ENCODE data around the gene CHADL.

GRCh38 chr22:41230401-41230785 lies 10.3 kb downstream of the CHADL start:
- TF ChIP-seq POLR2A (IDR thresholded peaks at IDR 0.05; ENCODE audit: control extremely low read depth in 1 of 2, low read depth in 2 of 2, low read length in 2 of 2), result no peak
- TF ChIP-seq USF2 (IDR thresholded peaks at IDR 0.05; ENCODE audit: low read length), result no peak
- TF ChIP-seq TAF1 (IDR thresholded peaks at IDR 0.05; ENCODE audit: low read depth, low read length), result no peak
- TF ChIP-seq EZH2 (IDR thresholded peaks at IDR 0.05; ENCODE audit: low read depth, low read length, severe bottlenecking), result no peak
- TF ChIP-seq CTCF (IDR thresholded peaks at IDR 0.05; ENCODE audit: control extremely low read depth in 1 of 3, insufficient read depth in 1 of 3, low read depth in 1 of 3, low read length in 3 of 3), result no peak
- TF ChIP-seq EP300 (IDR thresholded peaks at IDR 0.05; ENCODE audit: borderline replicate concordance in 1 of 2, low read depth in 2 of 2, low read length in 2 of 2), result no peak
- no peak for TF ChIP-seq RNF2 (IDR thresholded peaks at IDR 0.05; ENCODE audit: borderline replicate concordance, low read depth, low read length, missing control alignments, poor library complexity, severe bottlenecking)
- no peak for TF ChIP-seq ATF2 (IDR thresholded peaks at IDR 0.05; ENCODE audit: low read length)
- no peak for TF ChIP-seq SP4 (IDR thresholded peaks at IDR 0.05; ENCODE audit: low read length)
- no peak for TF ChIP-seq YY1 (IDR thresholded peaks at IDR 0.05; ENCODE audit: low read depth, low read length)
- no peak for TF ChIP-seq BACH1 (IDR thresholded peaks at IDR 0.05; ENCODE audit: low read length)
- TF ChIP-seq BRCA1 (IDR thresholded peaks at IDR 0.05; ENCODE audit: low read depth, low read length), result no peak
- no peak for TF ChIP-seq CEBPB (IDR thresholded peaks at IDR 0.05; ENCODE audit: low read depth, low read length)
- TF ChIP-seq CHD2 (IDR thresholded peaks at IDR 0.05; ENCODE audit: low read length), result no peak
